Measurements from ENCODE around the gene FAM136A. TPM values are rescaled to one million over a fixed set of nuclear protein-coding genes. Genes with fewer than 3 reads are reported as not detected.

FAM136A gene
- total and polyA plus RNA-seq, 2 of the 13 experiments (the other 11 are each of a cell fraction or from before 2014, with no cell fraction given), result 77.8 to 126 TPM

DNA sequence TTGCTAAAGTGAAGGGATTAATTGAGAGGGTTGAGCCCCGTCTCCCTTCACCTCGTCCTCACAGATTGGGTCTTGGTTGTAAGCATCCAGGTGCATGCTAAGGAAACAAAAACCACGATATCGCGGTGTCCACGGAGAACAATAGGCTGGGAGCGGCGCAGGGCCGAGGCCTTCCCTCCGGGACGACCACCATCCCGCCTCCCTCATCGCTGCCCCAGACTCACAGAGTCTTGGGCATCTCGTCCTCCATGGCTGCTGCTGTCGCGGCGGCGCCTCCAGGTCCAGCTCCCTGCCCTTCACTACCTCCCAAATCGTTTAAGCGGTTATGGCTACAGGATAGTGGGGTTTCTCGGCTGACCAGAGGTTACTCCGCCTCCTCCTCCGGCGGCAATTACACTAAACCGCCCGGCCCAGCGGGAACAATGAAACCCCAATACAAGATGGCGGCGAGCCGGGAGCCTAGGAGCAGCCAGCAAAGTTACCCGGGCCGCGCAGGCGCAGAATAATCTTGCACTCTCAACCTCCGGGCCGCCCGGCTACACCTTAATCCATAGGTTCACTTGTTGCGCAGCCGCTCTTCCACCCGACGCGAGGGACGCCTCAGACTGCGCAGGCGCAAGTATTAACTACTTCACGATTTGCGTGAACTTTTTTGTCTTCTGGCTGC lies 53.6 kb downstream of the FAM136A start, which contains the start of gene TIA1 (continued):
- TF ChIP-seq SALL2 (CRISPR knock-in tag; IDR thresholded peaks at IDR 0.05), result peak; percentile 81
- TF ChIP-seq ZFYVE20 (CRISPR knock-in tag; IDR thresholded peaks at IDR 0.05; ENCODE audit: borderline replicate concordance, low read depth), result 0 out of 2 replicates have a peak, but pooled peaks have one; percentile 84
- TF ChIP-seq KDM2A (CRISPR knock-in tag; IDR thresholded peaks at IDR 0.05; ENCODE audit: borderline replicate concordance, low read depth), result peak; percentile 91; the same call in 1 of the 2 replicates
- TF ChIP-seq, protein P1, sequence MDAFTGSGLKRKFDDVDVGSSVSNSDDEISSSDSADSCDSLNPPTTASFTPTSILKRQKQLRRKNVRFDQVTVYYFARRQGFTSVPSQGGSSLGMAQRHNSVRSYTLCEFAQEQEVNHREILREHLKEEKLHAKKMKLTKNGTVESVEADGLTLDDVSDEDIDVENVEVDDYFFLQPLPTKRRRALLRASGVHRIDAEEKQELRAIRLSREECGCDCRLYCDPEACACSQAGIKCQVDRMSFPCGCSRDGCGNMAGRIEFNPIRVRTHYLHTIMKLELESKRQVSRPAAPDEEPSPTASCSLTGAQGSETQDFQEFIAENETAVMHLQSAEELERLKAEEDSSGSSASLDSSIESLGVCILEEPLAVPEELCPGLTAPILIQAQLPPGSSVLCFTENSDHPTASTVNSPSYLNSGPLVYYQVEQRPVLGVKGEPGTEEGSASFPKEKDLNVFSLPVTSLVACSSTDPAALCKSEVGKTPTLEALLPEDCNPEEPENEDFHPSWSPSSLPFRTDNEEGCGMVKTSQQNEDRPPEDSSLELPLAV (CRISPR knock-in tag; conservative IDR thresholded peaks at IDR 0.05; ENCODE audit: low read depth), result no peak
- TF ChIP-seq ZC3H4 (CRISPR knock-in tag; IDR thresholded peaks at IDR 0.05; ENCODE audit: borderline replicate concordance), result peak; percentile 95; the same call in 1 of the 2 replicates
- 0 out of 2 replicates have a peak, but pooled peaks have one; percentile 59 for TF ChIP-seq ZFP36L2 (CRISPR knock-in tag; IDR thresholded peaks at IDR 0.05)
- peak; percentile 74 for TF ChIP-seq FOXO1 (CRISPR knock-in tag; IDR thresholded peaks at IDR 0.05)
- 0 out of 2 replicates have a peak, but pooled peaks have one; percentile 24 for TF ChIP-seq MBNL3 (CRISPR knock-in tag; conservative IDR thresholded peaks at IDR 0.05)
- no peak; the same call in 1 of the 2 replicates for TF ChIP-seq MIXL1 (CRISPR knock-in tag; IDR thresholded peaks at IDR 0.05)
- TF ChIP-seq ZNF225 (CRISPR knock-in tag; IDR thresholded peaks at IDR 0.05), result peak; percentile 95
- no peak for TF ChIP-seq HIC2 (CRISPR knock-in tag; IDR thresholded peaks at IDR 0.05; ENCODE audit: low read depth)
- TF ChIP-seq TBX2 (CRISPR knock-in tag; IDR thresholded peaks at IDR 0.05; ENCODE audit: borderline replicate concordance), result peak; percentile 73
- TF ChIP-seq PHF5A (CRISPR knock-in tag; IDR thresholded peaks at IDR 0.05; ENCODE audit: low read depth, unreplicated experiment), result no peak
- TF ChIP-seq CBFB (CRISPR knock-in tag; IDR thresholded peaks at IDR 0.05), result no peak; the same call in 1 of the 2 replicates
- TF ChIP-seq NBN (conservative IDR thresholded peaks at IDR 0.05), result no peak
- TF ChIP-seq, protein P2, sequence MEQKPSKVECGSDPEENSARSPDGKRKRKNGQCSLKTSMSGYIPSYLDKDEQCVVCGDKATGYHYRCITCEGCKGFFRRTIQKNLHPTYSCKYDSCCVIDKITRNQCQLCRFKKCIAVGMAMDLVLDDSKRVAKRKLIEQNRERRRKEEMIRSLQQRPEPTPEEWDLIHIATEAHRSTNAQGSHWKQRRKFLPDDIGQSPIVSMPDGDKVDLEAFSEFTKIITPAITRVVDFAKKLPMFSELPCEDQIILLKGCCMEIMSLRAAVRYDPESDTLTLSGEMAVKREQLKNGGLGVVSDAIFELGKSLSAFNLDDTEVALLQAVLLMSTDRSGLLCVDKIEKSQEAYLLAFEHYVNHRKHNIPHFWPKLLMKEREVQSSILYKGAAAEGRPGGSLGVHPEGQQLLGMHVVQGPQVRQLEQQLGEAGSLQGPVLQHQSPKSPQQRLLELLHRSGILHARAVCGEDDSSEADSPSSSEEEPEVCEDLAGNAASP (CRISPR knock-in tag; IDR thresholded peaks at IDR 0.05; ENCODE audit: borderline replicate concordance), result no peak
- TF ChIP-seq FOXK2 (IDR thresholded peaks at IDR 0.05), result no peak
- no peak for TF ChIP-seq SRSF9 (IDR thresholded peaks at IDR 0.05; ENCODE audit: borderline replicate concordance, insufficient read depth, low read depth, low read length, poor library complexity, severe bottlenecking)
- TF ChIP-seq AKAP8 (CRISPR knock-in tag; IDR thresholded peaks at IDR 0.05), result peak; percentile 95
- TF ChIP-seq GMEB1 (CRISPR knock-in tag; IDR thresholded peaks at IDR 0.05; ENCODE audit: borderline replicate concordance), result peak; percentile 69; the same call in 1 of the 2 replicates

All from HepG2 (cell line).